IPS-20b (cell line): Measurements from ENCODE around the gene KCTD19.

ENCODE experiments used
- H3K27ac ChIP-seq: one replicate; pipeline ENCODE4 v1.5.1; 2013; ENCODE audit warnings: low read length
- H3K27me3 ChIP-seq: 2 replicates; pipeline ENCODE4 v1.6.1; 2013; ENCODE audit warnings: mild to moderate bottlenecking, low read length, inconsistent platforms; ENCODE audit not compliant: insufficient read depth
- H3K36me3 ChIP-seq: 2 replicates; pipeline ENCODE4 v1.6.1; 2013; ENCODE audit warnings: low read depth, mild to moderate bottlenecking, inconsistent platforms, low read length, moderate library complexity; ENCODE audit not compliant: insufficient read depth
- H3K4me1 ChIP-seq: 2 replicates; pipeline ENCODE4 v1.6.1; 2013; ENCODE audit warnings: mild to moderate bottlenecking, control low read depth, inconsistent platforms, low read length, moderate library complexity; ENCODE audit not compliant: insufficient read depth
- H3K4me3 ChIP-seq: 2 replicates; pipeline ENCODE4 v1.5.1; 2013; ENCODE audit warnings: mild to moderate bottlenecking, low read length, inconsistent platforms
- H3K9ac ChIP-seq: 2 replicates; pipeline ENCODE4 v1.6.1; 2013; ENCODE audit warnings: low read depth, mild to moderate bottlenecking, inconsistent platforms, low read length, moderate library complexity
- H3K9me3 ChIP-seq: 2 replicates; pipeline ENCODE4 v1.6.1; 2013; ENCODE audit warnings: mild to moderate bottlenecking, low read depth, low read length, inconsistent platforms; ENCODE audit not compliant: insufficient read depth

The KCTD19 gene

GRCh38 chr16:67268136-67268579, 58.4 kb downstream of the KCTD19 start:
- Histone ChIP-seq H3K36me3 (no peaks in the 10 kb centered on the region), H3K4me1 (0 out of 2 replicates have a peak, but pooled peaks cover 3% of the 10 kb centered on the region), H3K4me3 (no peak overlapping the region), H3K9ac (no peak overlapping the region), H3K9me3 (no peaks in the 10 kb centered on the region), H3K27ac (no peak overlapping the region), H3K27me3 (0 out of 2 replicates have a peak, but pooled peaks cover 5% of the 10 kb centered on the region)

- Histone ChIP-seq H3K27ac (no peak overlapping the region), H3K4me1 (0 out of 2 replicates have a peak, but pooled peaks cover 3% of the 10 kb centered on the region), H3K27me3 (peaks cover 8% of the 10 kb centered on the region; the same call in 1 of the 2 replicates), H3K9ac (no peak overlapping the region), H3K9me3 (no peaks in the 10 kb centered on the region), H3K4me3 (no peak overlapping the region), H3K36me3 (no peaks in the 10 kb centered on the region)
These were observed 60.7 kb downstream of the KCTD19 start for GRCh38 chr16:67265834-67266233.

GRCh38 chr16:67264866-67265265, 61.7 kb downstream of the KCTD19 start:
- 0 out of 2 replicates have a peak, but pooled peaks cover 3% of the 10 kb centered on the region for H3K4me1 ChIP-seq
- H3K27me3 ChIP-seq = peaks cover 8% of the 10 kb centered on the region; the same call in 1 of the 2 replicates
- no peak overlapping the region for H3K9ac ChIP-seq
- no peaks in the 10 kb centered on the region for H3K36me3 ChIP-seq
- H3K9me3 ChIP-seq = no peaks in the 10 kb centered on the region
- H3K4me3 ChIP-seq = no peak overlapping the region
- no peak overlapping the region for H3K27ac ChIP-seq

GRCh38 chr16:67264277-67264676, 62.3 kb downstream of the KCTD19 start:
- H3K4me3 ChIP-seq = no peak overlapping the region
- no peaks in the 10 kb centered on the region for H3K36me3 ChIP-seq
- H3K4me1 ChIP-seq = no peaks in the 10 kb centered on the region
- no peaks in the 10 kb centered on the region for H3K9me3 ChIP-seq
- H3K27me3 ChIP-seq = peaks cover 8% of the 10 kb centered on the region; the same call in 1 of the 2 replicates
- no peak overlapping the region for H3K9ac ChIP-seq
- no peak overlapping the region for H3K27ac ChIP-seq

GRCh38 chr16:67263201-67263600, 63.3 kb downstream of the KCTD19 start:
- Histone ChIP-seq H3K4me1 (no peaks in the 10 kb centered on the region), H3K4me3 (no peak overlapping the region), H3K27ac (no peak overlapping the region), H3K9ac (no peak overlapping the region), H3K9me3 (no peaks in the 10 kb centered on the region), H3K36me3 (no peaks in the 10 kb centered on the region), H3K27me3 (peaks cover 8% of the 10 kb centered on the region; the same call in 1 of the 2 replicates)

GRCh38 chr16:67260426-67261063, 66.0 kb downstream of the KCTD19 start:
- Histone ChIP-seq H3K9me3 (no peaks in the 10 kb centered on the region), H3K36me3 (no peaks in the 10 kb centered on the region), H3K9ac (no peak overlapping the region), H3K4me3 (no peak overlapping the region), H3K4me1 (no peaks in the 10 kb centered on the region), H3K27me3 (peaks cover 8% of the 10 kb centered on the region; the same call in 1 of the 2 replicates), H3K27ac (no peak overlapping the region)

GRCh38 chr16:67259705-67260104, 66.8 kb downstream of the KCTD19 start:
- no peaks in the 10 kb centered on the region for H3K4me1 ChIP-seq
- no peak overlapping the region for H3K27ac ChIP-seq
- H3K36me3 ChIP-seq = no peaks in the 10 kb centered on the region
- H3K9ac ChIP-seq = no peak overlapping the region
- no peak overlapping the region for H3K4me3 ChIP-seq
- no peaks in the 10 kb centered on the region for H3K9me3 ChIP-seq
- peaks cover 4% of the 10 kb centered on the region; the same call in 1 of the 2 replicates for H3K27me3 ChIP-seq

- Histone ChIP-seq H3K9ac (no peak overlapping the region), H3K9me3 (no peaks in the 10 kb centered on the region)
These were observed 68.2 kb downstream of the KCTD19 start for GRCh38 chr16:67258161-67258835.

GRCh38 chr16:67257486-67258160, 68.9 kb downstream of the KCTD19 start:
- no peaks in the 10 kb centered on the region for H3K4me1 ChIP-seq
- H3K27ac ChIP-seq = no peak overlapping the region
- no peaks in the 10 kb centered on the region for H3K27me3 ChIP-seq
- H3K36me3 ChIP-seq = no peaks in the 10 kb centered on the region
- no peak overlapping the region for H3K4me3 ChIP-seq
- H3K9me3 ChIP-seq = no peaks in the 10 kb centered on the region
- no peak overlapping the region for H3K9ac ChIP-seq

More at GRCh38 chr16:67258161-67258835, 68.2 kb downstream of the KCTD19 start:
- H3K36me3 ChIP-seq = no peaks in the 10 kb centered on the region
- H3K27ac ChIP-seq = no peak overlapping the region
- H3K4me3 ChIP-seq = no peak overlapping the region
- H3K4me1 ChIP-seq = no peaks in the 10 kb centered on the region
- H3K27me3 ChIP-seq = peaks cover 4% of the 10 kb centered on the region; the same call in 1 of the 2 replicates

- Histone ChIP-seq H3K4me1 (no peaks in the 10 kb centered on the region), H3K27ac (no peak overlapping the region), H3K4me3 (no peak overlapping the region), H3K9ac (no peak overlapping the region), H3K36me3 (no peaks in the 10 kb centered on the region), H3K9me3 (no peaks in the 10 kb centered on the region), H3K27me3 (no peaks in the 10 kb centered on the region; the same call in 1 of the 2 replicates)
These were observed 69.8 kb downstream of the KCTD19 start for GRCh38 chr16:67256701-67257230.

GRCh38 chr16:67255553-67256221, 70.9 kb downstream of the KCTD19 start:
- Histone ChIP-seq H3K4me3 (no peak overlapping the region), H3K36me3 (no peaks in the 10 kb centered on the region), H3K9ac (no peak overlapping the region), H3K27me3 (peaks cover 5% of the 10 kb centered on the region), H3K27ac (no peak overlapping the region), H3K9me3 (no peaks in the 10 kb centered on the region), H3K4me1 (no peaks in the 10 kb centered on the region)
